Hindlimb muscle (tissue), 1 donor: ENCODE data around the gene MINDY4. TPM values are rescaled to one million over a fixed set of nuclear protein-coding genes. Genes with fewer than 3 reads are reported as not detected.
"Not testable (repeated sequence)": the region's sequence is repeated elsewhere in the genome, so short reads cannot be mapped to it uniquely, and the experiment has no call there.

Experiments used
- DNase-seq: peaks from one replicate; pipeline ENCODE4 v3.0.0-alpha.2; 2013
- polyA plus RNA-seq: library from polyadenylated mRNA; unstranded; fragments of 120-200 nt; gene quantifications from one replicate; pipeline ENCODE4 v1.2.1, GENCODE V29; 2013; ENCODE audit not compliant: insufficient read length

MINDY4 gene
- polyA plus RNA-seq, 1 donor: 4.7 TPM

DNA sequence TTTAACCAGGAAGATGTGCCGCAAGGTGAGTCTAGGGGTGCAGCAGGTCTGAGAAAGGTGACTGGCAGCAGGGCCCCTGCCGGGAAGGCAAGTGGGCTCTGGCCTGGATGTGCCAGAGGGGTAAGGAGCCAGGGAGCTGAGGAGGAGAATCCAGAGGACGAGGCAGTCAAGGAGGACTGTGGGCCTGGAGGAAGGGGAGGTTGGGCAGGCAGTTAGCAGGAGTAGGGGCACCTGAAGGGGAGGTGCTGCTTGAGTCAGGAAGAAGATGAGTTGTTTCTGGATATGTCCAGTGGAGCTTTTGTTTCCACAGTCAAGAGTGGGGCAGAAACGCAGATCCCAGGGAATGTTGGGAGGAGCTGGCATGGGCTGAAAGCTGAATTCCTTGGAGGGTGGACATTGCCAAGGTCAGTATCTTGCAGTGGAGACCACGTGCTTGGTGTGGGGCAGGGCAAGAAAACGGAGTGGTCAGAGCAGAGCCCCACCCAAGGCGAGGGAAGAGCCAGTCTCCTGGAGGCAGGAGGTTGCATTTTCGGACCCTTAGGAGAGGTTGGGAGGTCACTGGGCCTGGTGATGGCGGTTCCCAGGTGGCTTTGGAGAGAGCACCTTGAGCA lies 34.0 kb downstream of the MINDY4 start:
- no peak for DNase-seq

DNA sequence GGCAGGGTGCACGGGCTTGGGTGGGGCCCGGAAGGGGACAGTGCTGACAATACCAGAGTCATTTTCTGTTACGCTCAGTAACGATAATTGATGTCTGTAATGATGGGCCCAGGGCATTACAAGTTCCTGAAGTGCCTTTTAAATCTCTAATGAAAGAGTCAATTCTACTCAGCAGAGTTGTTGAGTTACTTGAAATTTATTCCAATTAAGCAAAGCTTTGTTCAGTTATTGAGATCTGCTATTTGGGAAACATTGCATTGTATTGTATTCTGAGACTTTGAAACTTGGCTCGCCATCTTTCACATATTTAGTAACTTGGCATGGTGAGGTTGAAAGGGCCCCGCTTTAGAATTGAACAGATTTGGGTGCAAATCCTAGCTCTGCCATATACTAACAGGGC lies 34.7 kb downstream of the MINDY4 start:
- no peak for DNase-seq

DNA sequence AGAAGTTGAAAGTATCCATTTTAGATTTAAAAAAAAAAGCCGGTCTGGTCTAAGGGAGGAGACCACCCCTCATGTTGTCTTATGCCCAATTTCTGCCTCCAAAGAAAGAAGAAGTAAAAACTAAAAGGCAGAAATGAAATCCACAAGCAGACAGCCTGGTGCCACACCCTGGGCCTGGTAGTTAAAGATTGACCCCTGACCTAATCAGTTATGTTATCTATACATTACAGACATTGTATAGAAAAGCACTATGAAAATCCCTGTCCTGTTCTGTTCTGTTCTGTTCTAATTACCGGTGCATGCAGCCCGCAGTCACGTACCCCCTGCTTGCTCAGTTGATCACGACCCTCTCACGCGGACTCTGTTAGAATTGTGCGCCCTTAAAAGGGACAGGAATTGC lies 36.3 kb downstream of the MINDY4 start:
- DNase-seq: not testable (repeated sequence)

DNA sequence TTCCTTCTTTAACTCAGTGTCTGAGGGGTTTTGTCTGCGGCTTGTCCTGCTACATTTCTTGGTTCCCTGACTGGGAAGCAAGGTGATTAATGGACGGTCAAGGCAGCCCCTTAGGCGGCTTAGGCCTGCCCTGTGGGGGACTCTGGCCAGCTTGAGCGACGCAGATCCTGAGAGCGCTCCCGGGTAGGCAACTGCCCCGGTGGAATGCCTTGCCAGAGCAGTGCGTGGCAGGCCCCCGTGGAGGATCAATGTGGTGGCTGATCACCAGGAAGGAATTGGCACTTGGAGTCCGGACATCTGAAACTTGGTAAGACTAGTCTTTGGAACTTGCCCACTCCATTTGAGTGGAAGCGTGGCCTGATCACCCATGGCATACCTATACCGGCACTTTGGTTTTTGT lies 36.7 kb downstream of the MINDY4 start:
- DNase-seq: not testable (repeated sequence)

DNA sequence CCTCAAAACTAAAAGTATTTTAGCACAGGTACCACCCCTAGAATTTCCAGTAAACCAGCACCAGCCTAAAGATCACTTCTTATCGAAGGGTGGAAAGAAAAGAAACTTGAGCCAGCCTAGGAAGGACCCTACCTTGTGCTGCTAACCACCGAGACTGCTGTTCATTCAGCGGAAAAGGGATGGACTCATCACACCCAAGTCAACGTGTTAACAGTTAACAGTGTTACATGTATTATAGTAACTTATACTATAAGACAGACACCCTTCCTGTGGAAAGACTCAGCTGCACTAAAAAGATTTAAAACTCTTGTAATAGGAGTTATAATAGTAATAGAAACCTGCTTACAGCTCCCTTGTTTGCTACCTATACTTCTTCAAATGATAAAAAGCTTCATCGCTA lies 39.8 kb downstream of the MINDY4 start:
- no peak for DNase-seq

DNA sequence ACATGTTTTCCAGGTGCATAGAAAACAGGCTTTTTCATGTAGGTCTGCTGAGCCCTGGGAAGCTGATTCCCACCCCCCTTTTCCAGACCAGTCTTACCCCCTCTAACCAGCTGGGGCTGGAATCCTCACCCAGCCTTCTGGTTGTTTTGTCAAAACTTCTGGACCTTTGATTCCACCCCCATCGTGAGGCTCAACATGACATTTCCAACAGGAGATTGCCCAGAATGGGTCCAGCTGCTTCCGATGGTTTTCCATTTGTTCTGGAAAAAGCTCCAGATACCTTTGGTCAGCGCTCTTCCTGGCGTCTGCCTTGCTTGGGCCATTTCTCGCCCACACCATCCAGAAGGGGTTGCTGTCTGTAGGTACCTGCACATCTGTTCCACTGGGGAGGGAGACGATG lies 41.5 kb downstream of the MINDY4 start:
- DNase-seq: no peak

DNA sequence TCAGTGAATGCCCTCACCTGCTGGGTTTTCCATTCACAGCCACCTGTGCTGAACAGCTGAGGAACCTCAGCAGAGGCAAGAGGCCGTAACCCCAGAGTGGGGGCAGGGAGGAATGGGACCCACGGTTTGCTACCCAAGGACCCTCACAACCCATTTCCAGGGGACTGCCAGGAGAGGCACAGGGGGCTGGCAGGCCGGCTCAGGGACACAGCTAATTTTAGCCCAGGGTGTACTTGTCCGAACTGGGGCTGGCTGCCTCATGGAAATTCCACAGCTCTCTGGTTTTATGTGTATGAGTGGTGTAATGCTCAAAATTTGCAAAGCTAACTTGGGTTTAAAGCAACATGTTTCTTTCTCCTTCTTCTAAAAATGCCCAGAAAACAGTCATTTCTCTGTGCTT lies 42.2 kb downstream of the MINDY4 start:
- no peak for DNase-seq

DNA sequence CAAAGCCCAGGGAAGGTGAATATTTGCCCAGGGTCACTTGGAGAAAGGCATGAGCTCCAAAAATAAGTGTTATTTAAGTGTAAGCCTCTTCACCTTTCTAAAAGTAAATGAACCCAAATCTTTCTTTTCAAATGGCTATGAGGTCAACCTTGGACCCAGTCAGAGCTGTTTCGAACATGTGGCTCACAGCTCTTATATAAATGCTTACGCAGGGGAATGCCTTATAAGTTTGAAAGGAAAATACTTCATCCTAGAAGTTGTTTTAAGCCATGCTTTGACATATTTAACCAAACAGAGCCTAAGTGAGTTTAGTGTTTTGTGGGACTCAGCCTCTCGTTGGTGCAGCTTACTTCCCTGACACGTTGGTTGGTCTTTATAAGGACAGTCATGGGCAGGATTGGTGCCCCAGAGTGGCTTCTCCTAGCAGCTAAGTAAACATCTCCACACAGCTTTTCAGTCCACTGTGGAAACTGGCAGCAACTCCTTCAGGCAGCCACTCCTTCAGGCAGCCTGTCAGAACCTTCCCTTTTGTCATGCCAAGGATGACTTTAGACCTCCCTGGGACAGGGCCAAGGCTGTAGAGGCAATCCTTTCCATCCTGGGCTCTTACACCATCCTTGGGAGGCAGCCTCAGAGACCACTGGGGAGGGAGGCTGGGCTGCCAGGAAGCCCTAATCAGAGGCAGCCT lies 43.6 kb downstream of the MINDY4 start:
- peak; percentile 66 for DNase-seq

DNA sequence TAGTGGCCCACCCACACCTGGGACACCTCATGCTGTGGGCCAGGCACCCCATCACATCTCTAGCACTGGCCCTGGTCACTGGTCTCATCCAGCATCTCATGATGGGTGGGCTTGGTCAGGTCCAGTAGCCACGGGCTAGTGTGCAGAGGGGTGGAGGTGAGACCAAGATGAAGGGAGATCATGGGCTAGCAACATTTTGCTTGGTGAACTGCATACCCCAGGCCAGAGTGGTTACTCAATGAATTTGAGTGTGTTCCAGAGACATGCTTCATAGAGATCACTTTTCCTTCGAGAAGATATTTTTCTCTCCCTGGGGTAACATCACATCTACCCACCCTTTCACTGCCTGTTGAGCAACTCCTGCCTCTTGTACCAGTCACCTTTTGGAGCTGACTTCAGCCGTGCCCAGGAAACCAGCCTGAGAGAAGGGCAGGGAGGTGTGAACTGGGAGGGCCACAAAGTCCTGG lies 44.2 kb downstream of the MINDY4 start:
- no peak for DNase-seq

DNA sequence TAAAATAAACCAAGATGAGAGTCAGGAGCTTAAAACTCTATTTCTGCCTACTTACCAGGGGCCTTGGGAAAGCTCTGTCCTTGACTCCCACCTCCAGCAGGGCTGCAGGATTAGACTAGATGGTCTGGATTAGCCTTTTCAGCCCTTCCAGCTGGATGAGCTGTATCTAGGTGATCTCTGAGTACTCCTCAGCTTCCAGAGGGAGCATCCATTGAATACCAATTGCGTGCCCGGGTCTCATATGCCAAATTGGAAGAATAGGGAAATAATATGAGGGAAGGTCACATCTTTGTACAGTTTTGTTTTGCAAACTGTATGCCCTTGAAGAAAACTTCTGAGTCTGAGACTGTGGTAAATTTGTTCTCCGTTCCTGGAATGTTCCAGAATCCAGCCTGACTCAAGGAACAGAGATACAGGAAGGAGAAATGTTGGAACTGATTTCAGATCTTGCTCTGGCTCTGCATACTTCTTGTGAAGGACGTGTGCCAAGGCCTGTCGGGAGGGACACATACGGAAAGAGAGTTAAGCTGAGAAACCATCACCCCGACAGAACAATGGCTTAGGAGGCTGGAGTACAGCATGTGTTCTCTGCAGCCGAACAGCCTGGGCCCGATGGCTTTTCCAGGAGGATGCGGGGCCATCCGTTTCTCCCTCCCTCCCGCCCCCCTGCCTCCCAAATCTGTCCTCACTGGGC lies 44.9 kb downstream of the MINDY4 start:
- DNase-seq: peak; percentile 78

DNA sequence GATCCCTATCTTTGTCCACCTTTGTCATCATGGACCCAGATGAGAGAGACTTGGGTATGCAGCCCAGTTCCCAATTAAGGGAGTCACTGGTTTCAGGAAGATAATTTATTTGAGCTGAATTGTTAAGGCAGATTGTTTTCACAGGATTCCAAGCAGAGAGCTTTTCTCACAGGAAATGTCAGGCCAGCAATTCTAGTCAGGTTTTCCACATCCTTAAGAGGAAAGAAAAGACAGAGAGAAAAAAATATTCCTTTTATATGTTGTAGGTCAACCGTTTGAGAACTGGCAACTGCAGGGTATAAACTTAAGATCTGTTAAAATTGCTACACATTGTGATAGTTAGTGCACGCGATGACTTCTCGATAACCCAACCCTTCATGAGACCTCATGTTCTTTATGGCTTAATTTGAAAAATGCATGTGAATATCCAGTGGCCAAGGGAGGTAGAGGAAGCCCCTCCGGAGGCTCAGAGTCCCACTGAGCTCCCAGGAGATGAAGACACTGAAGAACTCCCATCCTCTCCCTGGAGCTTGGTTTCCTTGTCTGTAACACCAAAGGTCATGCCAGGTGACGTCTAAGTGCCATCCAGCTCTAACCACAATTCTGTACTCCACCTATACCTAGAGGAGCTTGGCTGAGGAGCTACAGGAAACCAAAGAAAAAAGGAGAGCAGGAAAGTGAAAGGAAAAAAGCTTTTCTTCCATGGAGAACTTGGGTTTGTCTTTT lies 45.6 kb downstream of the MINDY4 start:
- DNase-seq: peak; percentile 80

DNA sequence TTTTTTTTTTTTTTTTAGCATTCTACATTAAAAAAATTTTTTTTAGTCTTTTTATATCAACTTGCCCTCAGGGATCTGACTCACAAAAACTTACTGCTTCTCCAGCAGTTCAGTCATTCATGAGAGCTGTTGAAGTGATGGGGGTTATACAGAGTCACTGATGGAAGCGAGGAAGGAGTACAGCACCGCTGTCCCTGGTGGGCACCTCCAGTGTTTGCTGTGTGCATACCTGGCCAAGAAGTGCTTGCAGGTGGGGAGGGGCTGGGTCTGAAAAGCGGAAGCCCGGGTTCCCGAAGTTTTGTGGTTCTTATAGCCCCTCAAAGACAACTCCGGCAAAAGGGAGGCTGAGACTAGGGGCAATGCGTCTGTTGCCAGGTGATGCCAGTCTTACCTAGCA lies 46.2 kb downstream of the MINDY4 start:
- DNase-seq: no peak

DNA sequence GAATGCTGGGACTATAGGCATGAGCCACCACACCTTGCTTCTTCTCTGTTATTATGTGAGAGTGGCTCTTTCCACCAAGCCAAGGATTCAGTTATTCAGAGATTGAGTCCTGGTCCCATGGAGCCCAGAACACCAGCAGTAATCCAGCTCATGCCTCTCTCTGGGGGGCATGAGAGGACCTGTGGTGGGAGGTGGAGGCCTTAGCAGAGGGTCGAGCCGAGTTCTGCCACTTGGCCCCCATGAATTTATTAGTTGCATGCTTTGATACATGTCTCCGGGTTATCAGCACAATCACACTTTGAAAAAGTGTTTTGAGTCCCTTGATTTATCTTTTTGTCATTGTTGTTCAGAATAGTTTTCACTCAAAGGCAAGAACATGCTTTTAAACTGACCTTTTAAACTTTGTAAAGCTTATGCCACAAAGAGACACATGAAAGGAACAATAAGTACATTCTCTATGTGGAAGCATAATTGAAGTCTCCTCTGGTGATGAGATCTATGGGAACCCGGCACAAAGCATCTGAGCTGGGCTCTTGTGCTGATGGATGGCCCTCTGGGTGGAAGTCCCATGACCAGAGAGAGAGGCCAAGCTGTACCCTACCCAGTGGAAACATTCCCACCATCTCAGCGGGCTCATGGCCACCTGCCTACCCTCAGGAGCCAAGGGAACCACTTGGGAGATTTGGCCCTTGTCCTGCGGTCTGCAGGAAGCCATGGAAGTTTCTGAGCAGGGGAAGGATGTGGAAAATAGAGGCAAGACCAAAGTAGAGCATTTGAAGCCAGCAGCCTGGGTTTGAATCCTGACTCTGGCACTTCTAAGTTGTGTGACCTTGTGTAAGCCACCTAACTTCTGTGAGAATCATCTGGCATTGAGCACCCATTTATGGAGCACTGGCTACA lies 53.9 kb downstream of the MINDY4 start:
- DNase-seq: no peak

DNA sequence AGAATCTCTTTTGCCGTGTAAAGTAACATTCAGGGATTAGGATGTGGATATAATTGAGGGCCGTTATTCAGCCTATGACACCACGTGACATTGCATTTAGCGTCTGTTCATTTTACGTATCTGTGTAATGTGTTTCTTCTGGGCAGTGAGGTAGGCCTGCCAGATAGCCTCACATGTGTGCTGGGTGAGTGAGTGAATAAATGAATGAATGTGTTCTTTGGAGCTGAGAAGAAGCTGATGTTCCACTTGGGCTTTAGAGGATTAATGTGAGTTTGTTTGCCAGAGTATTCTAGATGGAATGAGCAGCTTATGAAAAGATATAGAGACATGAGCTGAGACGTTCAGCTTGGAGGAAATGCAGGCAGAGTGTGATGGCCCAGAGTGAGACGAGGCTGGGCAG lies 55.0 kb downstream of the MINDY4 start:
- DNase-seq: no peak

DNA sequence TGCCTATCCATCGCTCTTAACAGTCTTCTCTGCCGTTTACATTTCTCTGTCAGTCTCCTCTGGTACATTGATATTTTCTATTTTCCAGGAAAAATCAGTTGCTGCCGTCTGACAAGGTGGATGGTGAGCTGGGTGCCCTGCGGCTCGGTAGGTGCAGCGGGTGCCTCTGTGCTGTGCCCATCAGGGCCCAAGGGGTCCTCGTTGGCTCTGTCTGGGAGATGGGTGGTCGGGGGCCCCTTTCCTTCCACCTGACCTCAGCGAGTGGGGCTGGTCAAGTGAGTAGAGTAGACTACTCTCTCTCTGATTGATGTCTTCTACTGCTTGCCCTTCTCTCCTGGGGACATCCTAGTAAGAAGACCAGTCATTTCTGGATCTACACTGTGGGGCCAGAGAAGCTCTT lies 57.4 kb downstream of the MINDY4 start:
- DNase-seq: no peak

DNA sequence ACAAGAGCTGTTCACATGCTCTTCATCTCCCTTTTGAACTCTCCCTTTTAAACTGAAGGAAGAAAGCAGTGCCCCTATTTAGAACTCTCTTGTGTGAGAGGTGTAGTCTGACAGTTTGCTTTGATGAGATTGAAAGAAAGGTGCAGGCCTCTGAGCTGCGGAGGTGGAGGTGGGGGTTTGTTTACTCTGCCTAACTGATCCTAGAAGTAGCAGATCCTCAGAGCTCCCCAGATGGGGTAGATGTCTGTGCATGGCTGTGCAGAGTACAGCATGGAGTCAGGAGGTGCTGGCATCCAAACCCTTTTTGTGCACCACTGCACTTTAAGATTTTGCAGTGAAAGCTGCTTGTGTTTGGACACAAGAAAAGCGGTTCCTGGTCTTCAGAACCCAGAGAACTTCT lies 58.3 kb downstream of the MINDY4 start:
- DNase-seq: no peak

DNA sequence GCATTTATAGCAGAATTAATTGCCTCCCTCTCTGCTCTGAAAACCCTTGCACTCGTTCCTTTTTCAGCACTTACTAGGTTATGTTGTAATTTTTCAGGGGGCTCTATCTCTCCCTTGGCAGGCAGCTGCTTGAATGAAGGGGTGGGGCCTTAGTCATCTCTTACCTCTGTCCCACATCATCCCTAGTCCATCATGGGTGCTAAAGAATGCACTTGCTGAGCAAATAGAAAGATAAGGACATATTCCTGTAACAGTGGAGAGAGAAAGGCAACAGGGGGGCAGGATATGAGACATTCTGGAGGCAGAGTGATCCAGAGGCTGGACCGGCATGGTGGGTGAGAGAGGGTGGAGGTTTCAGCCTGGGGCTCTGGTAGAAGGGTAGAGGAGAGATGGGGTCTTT lies 60.0 kb downstream of the MINDY4 start:
- DNase-seq: no peak

DNA sequence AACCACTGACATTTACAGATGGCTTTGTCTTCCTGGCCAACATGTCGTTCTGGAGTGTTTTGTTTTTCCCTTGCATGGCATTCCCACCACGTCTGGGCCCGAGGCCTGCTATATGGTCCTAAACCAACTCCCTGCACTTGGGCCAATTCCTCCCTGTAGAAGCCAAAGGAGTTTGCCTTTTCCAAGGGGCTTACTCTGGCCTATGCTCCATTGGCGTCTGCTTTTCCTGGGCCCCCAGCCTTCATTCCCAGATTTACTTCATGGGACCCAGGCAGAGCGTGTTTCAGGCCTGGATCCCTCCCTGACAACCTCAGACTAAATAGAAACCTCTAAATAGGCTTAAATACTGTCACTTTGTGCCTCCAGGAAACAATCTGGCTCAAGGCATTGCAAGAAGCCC lies 60.7 kb downstream of the MINDY4 start:
- DNase-seq: no peak

DNA sequence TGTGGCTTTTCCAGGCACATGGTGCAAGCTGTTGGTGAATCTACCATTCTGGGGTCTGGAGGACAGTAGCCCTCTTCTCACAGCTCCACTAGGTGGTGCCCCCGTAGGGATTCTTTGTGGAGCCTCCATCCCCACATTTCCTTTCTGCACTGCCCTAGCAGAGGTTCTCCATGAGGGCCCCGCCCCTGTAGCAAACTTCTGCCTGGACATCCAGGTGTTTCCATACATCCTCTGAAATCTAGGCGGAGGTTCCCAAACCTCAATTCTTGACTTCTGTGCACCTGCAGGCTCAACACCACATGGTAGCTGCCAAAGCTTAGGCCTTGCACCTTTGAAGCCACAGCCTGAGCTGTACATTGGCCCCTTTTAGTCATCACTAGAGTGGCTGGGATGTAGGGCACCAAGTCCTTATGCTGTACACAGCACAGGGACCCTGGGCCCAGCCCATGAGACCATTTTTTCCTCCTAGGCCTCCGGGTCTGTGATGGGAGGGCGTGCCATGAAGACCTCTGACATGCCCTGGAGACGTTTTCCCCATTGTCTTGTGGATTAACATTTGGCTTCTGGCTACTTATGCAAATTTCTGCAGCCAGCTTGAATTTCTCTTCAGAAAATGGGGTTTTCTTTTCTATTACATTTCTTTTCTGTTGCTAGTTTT lies 62.9 kb downstream of the MINDY4 start:
- DNase-seq: not testable (repeated sequence)

DNA sequence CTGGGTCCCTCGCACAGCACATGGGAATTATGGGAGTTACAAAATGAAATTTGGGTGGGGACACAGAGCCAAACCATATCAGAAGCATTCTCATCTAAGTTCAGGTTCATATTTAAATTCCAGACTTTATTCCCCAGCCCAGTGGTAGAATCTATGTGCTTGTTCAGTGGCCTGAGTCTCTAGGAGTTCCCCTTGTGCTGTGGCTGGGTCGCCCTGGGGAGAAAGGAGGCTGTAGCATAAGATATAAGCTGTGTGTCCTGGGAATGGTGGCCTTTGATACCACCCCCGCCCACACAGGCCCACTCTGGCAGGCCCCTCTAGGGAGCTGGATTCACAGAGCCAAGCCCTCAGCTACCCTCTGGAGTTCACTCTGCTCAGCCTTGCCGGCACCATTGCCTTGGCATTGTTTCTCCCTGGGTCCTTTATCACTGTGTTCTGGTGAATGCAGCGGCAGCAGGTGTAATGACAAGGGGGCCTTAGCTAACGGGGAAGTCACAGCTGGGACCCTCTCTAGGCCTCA lies 64.2 kb downstream of the MINDY4 start:
- DNase-seq: no peak

DNA sequence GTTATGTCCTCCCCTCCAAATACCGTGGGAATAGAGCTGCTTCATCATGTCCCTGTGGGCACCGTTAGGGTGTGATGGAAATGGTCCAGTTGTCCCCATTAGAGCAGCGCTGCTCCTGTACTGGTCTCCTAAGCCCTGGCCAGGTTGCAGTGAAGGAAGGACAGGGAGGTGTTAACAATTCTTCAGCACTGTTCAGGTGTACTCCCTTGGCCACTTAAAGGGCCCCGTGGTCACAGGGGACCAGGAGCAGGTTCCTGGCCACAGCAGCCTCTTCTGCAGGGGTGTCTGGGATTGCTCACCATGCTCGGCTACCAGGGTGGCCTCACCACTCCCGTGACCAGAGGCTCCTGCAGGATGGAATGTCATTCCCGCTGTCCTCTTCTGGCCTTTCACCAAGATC lies 65.8 kb downstream of the MINDY4 start:
- no peak for DNase-seq
